Stimulated activated CD4-positive, alpha-beta T cell treated with anti-CD3 and anti-CD28 coated beads, TNF-alpha, amount 100 ng/mL, for 1 hour (primary cell): Measurements from ENCODE around the gene CBY2.
"Not testable (repeated sequence)": the region's sequence is repeated elsewhere in the genome, so short reads cannot be mapped to it uniquely, and the experiment has no call there.

Source experiments
- DNase-seq, 3 donors: peaks; one replicate each; pipeline ENCODE4 v3.0.0-alpha.2; 2020; ENCODE audit warnings: low read depth in 3 of 3, low spot score in 1 of 3

Gene CBY2

GRCh38 chr13:45737571-45738017, 35.5 kb downstream of the CBY2 start:
- DNase-seq: no peak

DNA sequence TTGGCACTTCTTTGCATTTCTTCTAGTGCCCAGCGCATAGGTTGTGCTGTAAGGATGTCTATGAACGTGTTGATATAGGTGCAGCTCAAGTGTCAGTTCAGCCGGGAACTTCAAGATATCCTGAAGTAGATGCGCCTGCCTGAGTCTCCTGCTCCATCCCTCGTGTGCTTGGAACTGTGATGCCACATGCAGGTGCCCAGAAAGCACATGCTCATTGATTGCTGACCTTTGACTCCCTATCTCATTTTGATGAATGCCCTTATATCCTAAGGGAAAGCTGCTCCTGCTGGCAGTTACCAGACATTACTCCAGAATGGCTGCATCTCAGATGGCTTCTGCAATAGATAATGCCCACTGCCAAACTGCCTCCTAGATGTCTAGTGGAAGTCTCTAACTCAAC, 40.9 kb downstream of the CBY2 start:
- no peak for DNase-seq

GRCh38 chr13:45744979-45745378, 42.9 kb downstream of the CBY2 start:
- no peak for DNase-seq

- DNase-seq: no peak
These were observed 45.0 kb downstream of the CBY2 start for GRCh38 chr13:45747071-45747470.

GRCh38 chr13:45748941-45749759, 47.0 kb downstream of the CBY2 start:
- no peak for DNase-seq

- no peak for DNase-seq
These were observed 48.4 kb downstream of the CBY2 start for GRCh38 chr13:45750566-45750965.

- no peak for DNase-seq
These were observed 49.8 kb downstream of the CBY2 start for GRCh38 chr13:45751885-45752284.

DNA sequence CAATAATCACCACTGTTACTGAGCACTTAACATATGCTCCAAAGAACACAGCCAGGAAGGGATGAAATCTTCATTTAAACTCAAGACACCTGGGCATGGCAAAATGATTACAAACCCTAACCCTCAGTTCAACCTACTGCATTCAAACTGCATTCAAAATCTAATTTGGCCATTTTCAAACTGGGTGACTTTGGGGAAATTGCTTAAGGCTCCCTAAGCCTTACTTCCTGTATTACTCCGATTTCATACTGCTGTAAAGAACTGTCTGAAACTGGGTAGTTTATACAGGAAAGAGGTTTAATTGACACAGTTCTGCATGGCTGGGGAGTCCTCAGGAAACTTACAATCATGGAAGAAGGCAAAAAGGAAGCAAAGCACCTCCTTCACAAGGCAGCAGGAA, 50.4 kb downstream of the CBY2 start:
- DNase-seq: no peak

GRCh38 chr13:45756498-45756897, 54.4 kb downstream of the CBY2 start:
- not testable (repeated sequence) for DNase-seq

DNA sequence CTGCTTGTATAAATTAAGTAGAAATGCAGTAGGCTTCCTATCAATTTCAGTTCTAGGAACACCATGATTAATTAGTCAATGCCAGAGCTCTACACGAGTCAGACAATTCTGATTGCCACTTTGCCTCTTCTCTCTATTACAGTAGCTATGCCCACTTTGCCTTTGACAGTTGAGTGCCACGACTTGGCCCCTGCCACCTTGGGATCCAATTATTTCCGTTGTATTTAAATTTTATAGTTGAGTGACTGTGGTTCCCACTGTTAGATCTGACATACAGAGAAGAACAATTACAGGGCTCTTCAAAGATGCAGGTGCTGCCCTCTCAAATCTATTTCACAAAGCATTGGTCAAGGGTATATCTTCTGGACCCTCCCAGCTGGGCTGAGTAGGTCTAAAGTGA, 55.5 kb downstream of the CBY2 start:
- not testable (repeated sequence) for DNase-seq

GRCh38 chr13:45763419-45763818, 61.3 kb downstream of the CBY2 start:
- no peak for DNase-seq
